Stimulated activated naive CD8-positive, alpha-beta T cell treated with anti-CD3 and anti-CD28 coated beads, Interleukin-15, Interleukin-2, amounts not matched to agents 100 ng/mL and 50 ng/mL, for 24 hours (primary cell): ENCODE results near the gene KICS2.
A peak's percentile ranks its signal among the peaks of the same experiment; 100 is the strongest.

Experiments
- H3K27ac Mint-ChIP-seq: one replicate; pipeline ENCODE4 v1.8.0; 2021; ENCODE audit warnings: mild to moderate bottlenecking, mixed read lengths
- H3K27me3 Mint-ChIP-seq: one replicate; pipeline ENCODE4 v1.8.0; 2021; ENCODE audit warnings: mixed read lengths
- H3K36me3 Mint-ChIP-seq: one replicate; pipeline ENCODE4 v1.8.0; 2021; ENCODE audit warnings: low read depth, mixed read lengths
- H3K4me1 Mint-ChIP-seq: one replicate; pipeline ENCODE4 v1.8.0; 2021; ENCODE audit warnings: low read depth, mixed read lengths
- H3K4me3 Mint-ChIP-seq: one replicate; pipeline ENCODE4 v1.8.0; 2021; ENCODE audit warnings: mild to moderate bottlenecking, mixed read lengths
- H3K9me3 Mint-ChIP-seq: one replicate; pipeline ENCODE4 v1.8.0; 2021; ENCODE audit warnings: mixed read lengths

The KICS2 gene

DNA sequence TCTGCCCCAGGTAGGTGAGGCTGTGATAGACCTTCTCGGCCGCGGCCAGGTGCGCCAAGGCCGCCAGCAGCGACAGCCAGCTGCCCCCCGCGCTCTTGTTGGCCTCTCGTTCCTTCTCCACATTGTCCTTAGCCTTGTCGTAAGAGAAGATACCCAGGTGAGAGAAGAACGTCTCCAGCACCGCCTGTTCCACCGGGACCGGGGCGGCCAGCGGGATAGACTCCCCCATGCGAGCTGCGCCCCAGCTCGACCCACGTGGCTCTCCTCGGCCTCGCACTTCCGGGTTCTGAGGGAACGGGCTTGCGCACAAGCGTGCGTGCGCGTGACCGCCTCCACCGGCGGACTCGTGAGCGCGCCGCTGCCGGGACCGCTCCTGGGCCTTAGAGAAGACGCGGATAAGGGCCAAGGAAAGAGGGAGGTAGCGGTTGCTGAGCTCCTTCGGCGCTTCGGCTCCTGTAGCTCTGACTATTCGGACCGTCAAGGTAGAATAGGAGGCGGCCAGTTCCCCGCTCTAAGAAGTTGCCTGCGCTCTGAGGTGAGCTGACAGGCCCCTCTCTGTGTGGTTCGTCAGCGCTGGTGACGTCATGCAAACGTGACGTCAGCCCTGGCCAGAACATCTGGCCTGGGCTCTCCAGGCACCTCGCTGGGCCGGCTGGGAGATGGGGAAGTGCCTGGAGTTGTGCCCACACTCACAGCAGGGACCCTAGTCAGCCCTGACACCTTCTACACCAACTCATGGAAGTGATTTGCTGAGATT is at the start of gene KICS2:
Gene KICS2 (minus strand): TSS at position 288 of the 757 bp plus-strand sequence. CDS start 59 bp downstream, at position 229.
- Mint-ChIP-seq H3K4me3 (peak within 1 kb of the TSS; percentile 96), H3K27me3 (peaks cover 4% of the 10 kb centered on the region), H3K36me3 (no peaks in the 10 kb centered on the region), H3K27ac (peak within 1 kb of the TSS; percentile 99), H3K4me1 (peaks cover 37% of the 10 kb centered on the region), H3K9me3 (no peaks in the 10 kb centered on the region)

DNA sequence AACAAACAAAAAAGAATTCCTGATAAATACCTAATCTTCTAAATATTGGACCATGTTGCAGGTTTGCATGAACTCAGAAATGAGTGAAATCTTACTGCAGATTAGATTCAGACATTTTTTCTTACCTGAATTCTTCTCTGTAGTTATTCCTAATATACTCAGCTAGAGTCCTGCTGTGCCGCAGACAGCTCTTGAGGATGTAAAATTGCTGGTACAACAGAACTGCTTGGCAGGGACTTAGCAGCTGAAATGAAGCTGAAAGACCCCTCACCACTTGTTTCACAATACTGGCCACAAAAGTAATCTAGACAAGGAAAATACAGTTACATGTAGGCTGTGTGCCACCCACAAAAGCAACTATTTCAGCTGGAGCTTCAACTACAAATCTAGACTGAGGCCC is 48.3 kb upstream of the KICS2 start:
- Mint-ChIP-seq H3K9me3 (no peaks in the 10 kb centered on the region), H3K27ac (no peak overlapping the region), H3K36me3 (no peaks in the 10 kb centered on the region), H3K4me3 (no peak overlapping the region), H3K4me1 (no peaks in the 10 kb centered on the region), H3K27me3 (no peaks in the 10 kb centered on the region)

DNA sequence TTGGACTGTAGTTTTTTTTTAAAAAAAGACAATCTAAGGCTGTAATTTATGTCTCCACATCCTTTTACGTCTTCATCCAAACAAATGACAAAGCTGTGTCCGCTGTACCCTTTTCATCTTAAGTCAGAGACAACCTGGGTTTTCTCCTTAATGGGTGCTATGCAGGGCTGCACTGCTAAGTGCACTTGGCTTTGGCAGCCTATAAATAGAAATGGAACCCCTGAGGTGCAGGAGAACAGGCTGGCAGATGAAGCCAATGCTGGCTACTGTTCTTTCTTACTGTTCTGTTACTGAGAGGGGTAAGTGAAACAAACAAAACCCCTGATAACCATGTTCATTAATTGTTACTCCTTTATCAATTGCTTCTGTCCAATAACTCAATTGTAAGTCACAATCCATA is 47.1 kb upstream of the KICS2 start:
- H3K27ac Mint-ChIP-seq = no peak overlapping the region
- H3K9me3 Mint-ChIP-seq = no peaks in the 10 kb centered on the region

DNA sequence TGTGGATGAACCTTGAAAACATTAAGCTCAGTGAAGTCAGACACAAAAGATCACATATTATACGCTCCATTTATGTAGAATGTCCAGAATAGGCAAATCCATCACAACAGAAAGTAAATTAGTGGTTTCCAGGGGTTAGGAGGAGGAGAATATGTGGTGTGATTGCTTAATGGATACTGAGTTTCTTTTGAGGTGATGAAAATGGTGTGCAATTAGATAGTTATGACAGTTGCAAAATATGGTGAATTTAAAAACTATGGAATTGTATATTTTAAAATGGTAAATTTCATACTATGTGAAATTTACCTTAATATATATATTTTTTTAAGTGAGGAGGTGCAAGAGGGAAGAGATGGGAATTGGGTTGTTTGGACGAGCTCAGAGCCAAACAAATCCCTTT is 46.3 kb upstream of the KICS2 start:
- Mint-ChIP-seq H3K36me3 (no peaks in the 10 kb centered on the region), H3K27me3 (peaks cover 3% of the 10 kb centered on the region), H3K4me3 (no peak overlapping the region), H3K9me3 (no peaks in the 10 kb centered on the region), H3K4me1 (no peaks in the 10 kb centered on the region), H3K27ac (no peak overlapping the region)

More for the DNA sequence above, 47.1 kb upstream of the KICS2 start:
- Mint-ChIP-seq H3K36me3 (no peaks in the 10 kb centered on the region), H3K27me3 (peaks cover 3% of the 10 kb centered on the region), H3K4me3 (no peak overlapping the region), H3K4me1 (no peaks in the 10 kb centered on the region)

DNA sequence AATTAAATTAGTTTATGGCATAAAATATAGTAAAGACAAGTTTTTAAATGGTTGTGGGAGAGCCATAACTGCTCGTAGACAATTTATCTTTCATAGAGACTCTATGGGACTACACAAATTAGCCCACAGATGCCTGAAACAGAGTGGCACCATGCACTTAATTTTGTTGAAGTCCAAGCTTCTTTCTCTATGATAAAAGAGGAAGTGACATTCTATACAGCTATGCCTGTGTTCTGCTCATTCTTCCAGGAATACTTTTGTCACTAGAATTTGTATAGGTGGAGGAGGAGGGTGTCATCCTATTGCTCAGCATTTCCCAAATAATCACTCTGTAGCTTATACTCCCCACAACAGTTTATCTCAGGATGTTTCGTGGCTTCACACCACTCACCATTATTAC is 43.7 kb upstream of the KICS2 start:
- Mint-ChIP-seq H3K4me3 (no peak overlapping the region), H3K9me3 (no peaks in the 10 kb centered on the region), H3K4me1 (no peaks in the 10 kb centered on the region), H3K36me3 (no peaks in the 10 kb centered on the region), H3K27me3 (peaks cover 3% of the 10 kb centered on the region), H3K27ac (no peak overlapping the region)

DNA sequence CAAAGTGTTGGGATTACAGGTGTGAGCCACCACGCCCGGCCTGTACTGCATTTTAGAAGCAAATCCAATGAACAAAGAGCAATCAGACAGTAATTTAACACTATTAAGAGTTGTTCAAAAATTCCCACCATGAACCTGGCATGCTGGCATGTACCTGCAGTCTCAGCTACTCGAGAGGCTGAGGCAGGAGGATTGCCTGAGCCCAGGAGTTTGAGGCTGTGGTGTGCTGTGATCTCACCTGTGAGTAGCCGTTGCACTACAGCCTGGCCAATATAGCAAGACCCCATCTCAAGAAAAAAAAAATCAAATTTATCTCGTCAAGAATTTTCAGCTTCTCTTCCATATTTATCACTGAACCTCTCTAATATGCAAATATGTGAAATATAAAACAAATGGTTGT is 39.7 kb upstream of the KICS2 start:
- Mint-ChIP-seq H3K27me3 (peaks cover 3% of the 10 kb centered on the region), H3K9me3 (no peaks in the 10 kb centered on the region), H3K4me1 (no peaks in the 10 kb centered on the region), H3K4me3 (no peak overlapping the region), H3K36me3 (no peaks in the 10 kb centered on the region), H3K27ac (no peak overlapping the region)

DNA sequence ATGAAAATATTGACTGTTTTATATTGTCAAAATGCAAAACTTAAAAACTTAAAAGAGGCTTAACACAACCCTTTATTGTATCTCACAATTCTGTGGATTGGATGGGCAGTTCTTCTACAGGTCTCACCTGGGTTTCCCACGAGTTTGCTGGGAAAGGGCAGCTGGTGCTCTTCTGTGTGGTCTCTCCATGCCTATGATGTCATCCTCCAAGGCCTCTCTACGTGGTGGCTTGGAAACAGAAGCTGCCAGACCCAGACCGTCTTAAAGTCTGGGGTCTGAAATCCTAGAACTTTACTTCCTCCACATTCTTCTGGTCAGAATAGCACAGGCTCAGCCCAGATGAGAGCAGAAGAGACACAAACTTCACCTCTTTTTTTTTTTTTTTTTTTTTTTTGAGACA is 36.5 kb upstream of the KICS2 start:
- Mint-ChIP-seq H3K36me3 (no peaks in the 10 kb centered on the region), H3K4me3 (no peak overlapping the region), H3K9me3 (no peaks in the 10 kb centered on the region), H3K27me3 (no peaks in the 10 kb centered on the region), H3K27ac (no peak overlapping the region), H3K4me1 (no peaks in the 10 kb centered on the region)

DNA sequence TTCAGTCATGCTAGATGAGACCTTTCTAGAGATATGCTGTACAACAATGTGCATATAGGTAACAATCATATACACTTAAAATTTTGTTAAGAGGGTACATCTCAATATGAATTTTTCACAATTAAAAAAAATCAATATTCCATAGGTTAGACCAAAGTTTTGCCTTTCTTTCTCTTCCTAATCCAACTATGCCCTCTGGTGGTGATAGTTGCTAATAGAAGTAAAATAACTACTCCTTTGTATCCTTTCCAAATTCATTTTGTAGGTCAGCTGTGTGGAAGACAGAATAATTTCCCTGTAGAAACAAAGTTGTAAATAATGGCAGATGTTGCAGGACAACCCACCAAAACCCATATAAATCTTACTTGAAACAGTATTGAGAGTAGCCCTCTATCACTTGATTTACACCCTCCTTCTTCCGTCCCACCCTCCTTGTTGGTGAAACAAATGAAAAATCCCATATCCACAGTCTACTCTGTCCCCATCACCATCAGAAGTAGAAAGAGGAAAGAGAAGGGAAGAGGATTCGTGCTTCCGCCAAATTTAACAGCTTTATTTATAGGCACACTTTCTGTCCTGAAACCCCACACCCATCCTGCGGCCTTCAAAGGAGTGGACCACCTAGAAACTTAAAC is 34.2 kb upstream of the KICS2 start:
- H3K9me3 Mint-ChIP-seq = no peaks in the 10 kb centered on the region
- no peaks in the 10 kb centered on the region for H3K27me3 Mint-ChIP-seq
- H3K4me1 Mint-ChIP-seq = no peaks in the 10 kb centered on the region
- H3K36me3 Mint-ChIP-seq = no peaks in the 10 kb centered on the region
- H3K4me3 Mint-ChIP-seq = no peak overlapping the region
- no peak overlapping the region for H3K27ac Mint-ChIP-seq

DNA sequence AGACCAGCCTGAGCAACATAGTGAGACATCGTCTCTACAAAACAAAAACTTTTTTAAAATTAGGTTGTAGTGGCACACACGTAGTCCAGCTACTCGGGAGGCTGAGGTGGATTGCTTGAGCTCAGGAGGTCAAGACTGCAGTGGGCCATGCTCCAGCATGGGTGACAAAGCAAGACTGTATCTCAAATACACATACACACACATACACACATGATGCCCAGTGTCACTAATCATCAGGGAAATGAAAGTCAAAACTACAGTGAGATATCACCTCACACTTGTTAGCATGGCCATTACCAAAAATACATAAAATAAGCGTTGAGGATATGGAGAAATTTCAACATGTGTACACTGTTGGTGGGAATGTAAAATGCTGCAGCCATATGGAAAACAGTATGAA is 33.2 kb upstream of the KICS2 start:
- no peaks in the 10 kb centered on the region for H3K27me3 Mint-ChIP-seq
- H3K36me3 Mint-ChIP-seq = no peaks in the 10 kb centered on the region
- no peak overlapping the region for H3K4me3 Mint-ChIP-seq
- H3K4me1 Mint-ChIP-seq = no peaks in the 10 kb centered on the region
- no peak overlapping the region for H3K27ac Mint-ChIP-seq
- H3K9me3 Mint-ChIP-seq = no peaks in the 10 kb centered on the region

DNA sequence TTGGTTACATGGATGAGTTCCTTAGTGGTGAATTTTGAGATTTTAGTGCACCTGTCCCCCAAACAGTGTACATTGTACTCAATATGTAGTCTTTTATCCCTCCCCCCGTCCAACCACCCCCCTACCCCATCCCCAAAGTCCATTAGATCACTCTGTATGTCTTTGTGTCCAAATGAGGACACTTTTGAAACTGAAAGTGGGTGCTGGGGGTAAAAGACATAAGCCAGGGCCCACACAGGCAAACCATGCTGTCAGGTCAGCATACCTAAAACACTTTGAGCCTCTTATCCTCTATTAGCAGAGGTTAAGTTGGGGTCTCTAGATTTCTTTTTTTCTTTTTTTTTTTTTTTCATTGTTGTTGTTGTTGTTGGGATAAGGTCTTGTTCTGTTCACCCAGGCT is 31.3 kb upstream of the KICS2 start:
- Mint-ChIP-seq H3K36me3 (no peaks in the 10 kb centered on the region), H3K27ac (no peak overlapping the region)

DNA sequence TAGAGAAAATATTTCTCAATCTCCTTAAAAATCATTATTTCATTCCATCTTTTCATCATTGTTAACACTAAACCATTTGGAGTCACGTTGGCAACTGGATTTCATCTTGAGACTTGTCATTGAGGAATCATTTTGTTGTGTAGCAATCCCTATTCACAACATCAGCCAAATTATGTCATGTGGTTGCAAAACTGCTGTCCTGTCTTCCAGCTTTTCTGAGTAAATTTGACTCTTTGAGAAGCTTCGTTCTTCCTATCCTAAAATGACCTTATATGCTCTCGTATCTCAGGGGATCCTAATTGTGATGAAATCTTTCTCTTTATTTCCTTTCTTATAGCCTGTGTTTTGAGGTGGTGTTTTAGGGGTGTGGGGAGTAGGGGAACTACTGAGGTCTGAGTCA is 30.6 kb upstream of the KICS2 start:
- no peak overlapping the region for H3K4me3 Mint-ChIP-seq
- no peaks in the 10 kb centered on the region for H3K36me3 Mint-ChIP-seq
- no peak overlapping the region for H3K27ac Mint-ChIP-seq
- H3K4me1 Mint-ChIP-seq = no peaks in the 10 kb centered on the region
- H3K27me3 Mint-ChIP-seq = no peaks in the 10 kb centered on the region
- no peaks in the 10 kb centered on the region for H3K9me3 Mint-ChIP-seq

More for the DNA sequence above, 31.3 kb upstream of the KICS2 start:
- H3K9me3 Mint-ChIP-seq = no peaks in the 10 kb centered on the region
- no peaks in the 10 kb centered on the region for H3K27me3 Mint-ChIP-seq
- no peak overlapping the region for H3K4me3 Mint-ChIP-seq
- no peaks in the 10 kb centered on the region for H3K4me1 Mint-ChIP-seq

DNA sequence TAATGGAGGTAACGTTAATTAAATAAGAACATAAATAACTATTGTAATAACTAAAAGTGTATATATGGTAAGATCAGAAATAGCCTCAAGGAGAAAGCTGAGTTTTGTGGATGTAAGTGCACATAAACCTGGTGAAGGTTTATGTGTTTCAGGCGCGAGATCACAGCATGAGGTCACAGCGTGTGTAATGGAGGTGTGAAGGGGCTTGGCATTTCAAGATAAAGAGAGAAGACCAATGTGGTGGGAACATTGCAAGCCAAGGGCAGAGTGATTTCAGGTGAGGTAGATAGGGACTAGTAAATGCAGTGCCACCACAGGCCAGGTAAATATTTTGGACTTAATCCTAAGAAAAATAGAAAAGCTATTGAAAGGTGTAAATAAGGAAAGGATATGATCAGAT is 21.7 kb upstream of the KICS2 start:
- Mint-ChIP-seq H3K9me3 (no peaks in the 10 kb centered on the region), H3K27ac (no peak overlapping the region), H3K4me3 (no peak overlapping the region), H3K36me3 (no peaks in the 10 kb centered on the region), H3K4me1 (no peaks in the 10 kb centered on the region), H3K27me3 (no peaks in the 10 kb centered on the region)

DNA sequence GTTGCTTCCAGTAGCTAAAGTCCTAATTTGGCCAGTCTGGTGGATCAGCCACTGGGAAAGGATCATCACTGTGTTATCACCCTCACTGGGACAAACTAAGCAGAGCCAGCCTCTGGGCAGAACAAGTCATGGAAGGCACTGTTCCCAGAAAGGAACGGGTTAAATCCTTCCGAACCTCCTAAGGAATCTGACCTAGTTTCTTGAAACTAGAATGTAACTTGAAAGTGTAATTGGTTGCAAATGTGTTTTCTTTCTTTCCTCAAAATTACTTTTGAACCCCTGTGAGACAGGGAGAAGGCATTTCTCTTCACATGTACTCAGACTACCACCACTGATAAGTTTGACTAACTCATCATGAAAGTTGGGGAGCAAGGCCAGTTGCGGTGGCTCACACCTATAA is 18.7 kb upstream of the KICS2 start:
- H3K4me3 Mint-ChIP-seq = no peak overlapping the region
- no peaks in the 10 kb centered on the region for H3K9me3 Mint-ChIP-seq
- no peaks in the 10 kb centered on the region for H3K4me1 Mint-ChIP-seq
- no peaks in the 10 kb centered on the region for H3K27me3 Mint-ChIP-seq
- no peaks in the 10 kb centered on the region for H3K36me3 Mint-ChIP-seq
- H3K27ac Mint-ChIP-seq = no peak overlapping the region

DNA sequence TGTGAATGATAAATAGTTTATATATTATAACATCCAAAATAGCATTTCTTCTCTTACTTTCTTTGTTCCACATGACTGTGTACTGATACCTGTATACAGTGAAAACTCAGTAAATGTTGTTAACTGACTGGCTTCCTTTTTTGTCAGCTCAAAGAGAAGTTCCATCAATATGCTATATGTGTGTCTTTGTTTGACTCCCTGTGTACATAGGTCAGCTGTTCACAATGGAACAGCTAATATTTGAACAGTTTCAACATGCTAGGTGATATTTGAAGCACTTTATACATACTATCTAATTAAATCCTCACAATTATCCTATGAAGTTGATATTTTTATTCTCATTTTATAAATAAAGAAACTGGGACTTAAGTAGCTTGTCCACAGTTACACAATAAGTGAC is 15.3 kb upstream of the KICS2 start:
- Mint-ChIP-seq H3K4me3 (no peak overlapping the region), H3K9me3 (no peaks in the 10 kb centered on the region), H3K27me3 (peaks cover 11% of the 10 kb centered on the region), H3K36me3 (no peaks in the 10 kb centered on the region), H3K4me1 (no peaks in the 10 kb centered on the region), H3K27ac (no peak overlapping the region)

DNA sequence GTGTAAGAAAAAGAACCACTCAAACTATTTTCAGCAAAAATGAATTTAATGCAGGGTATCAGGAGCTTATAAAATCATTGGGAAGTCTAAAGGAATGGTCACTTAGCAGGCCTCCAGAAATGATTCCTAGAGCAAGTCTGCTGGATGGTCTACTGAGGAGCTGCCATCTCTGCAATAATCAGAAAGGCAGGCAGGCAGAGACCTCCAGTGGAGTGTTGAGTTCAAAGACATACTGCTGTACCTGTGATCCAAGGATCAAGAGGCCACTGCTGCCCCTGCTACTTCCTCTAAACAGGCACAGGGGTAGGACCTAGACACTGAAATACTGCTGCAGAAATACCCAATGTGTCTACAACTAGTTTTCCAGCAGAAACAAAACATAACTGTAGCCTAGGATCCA is 14.5 kb upstream of the KICS2 start:
- H3K27me3 Mint-ChIP-seq = peaks cover 11% of the 10 kb centered on the region
- H3K4me1 Mint-ChIP-seq = no peaks in the 10 kb centered on the region

DNA sequence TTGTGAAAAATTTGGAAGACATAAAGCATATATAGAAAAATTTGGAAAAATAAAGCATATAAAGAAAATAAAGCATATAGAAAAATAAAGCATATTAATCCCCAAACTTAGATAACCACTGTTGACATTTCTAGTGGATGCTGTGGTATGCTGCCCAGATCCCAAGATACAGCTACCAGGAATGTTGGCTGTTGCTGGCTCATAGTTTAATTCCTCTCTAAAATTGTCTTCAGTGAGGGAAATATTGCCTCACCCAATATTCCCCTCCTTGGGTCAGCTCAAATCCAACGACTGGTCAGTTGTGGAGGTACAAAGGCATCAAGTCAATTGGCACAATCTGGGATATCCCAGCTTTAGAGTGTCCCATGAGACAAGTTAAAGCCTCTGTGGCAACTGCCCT is 10.1 kb upstream of the KICS2 start:
- no peak overlapping the region for H3K4me3 Mint-ChIP-seq
- no peaks in the 10 kb centered on the region for H3K4me1 Mint-ChIP-seq
- H3K9me3 Mint-ChIP-seq = no peaks in the 10 kb centered on the region
- H3K36me3 Mint-ChIP-seq = no peaks in the 10 kb centered on the region
- peaks cover 11% of the 10 kb centered on the region for H3K27me3 Mint-ChIP-seq
- no peak overlapping the region for H3K27ac Mint-ChIP-seq

More for the DNA sequence above, 14.5 kb upstream of the KICS2 start:
- no peak overlapping the region for H3K27ac Mint-ChIP-seq
- no peak overlapping the region for H3K4me3 Mint-ChIP-seq
- H3K9me3 Mint-ChIP-seq = no peaks in the 10 kb centered on the region
- H3K36me3 Mint-ChIP-seq = no peaks in the 10 kb centered on the region
